Colon (tissue), 2 donors: ENCODE data around the gene FUT8.
"Not testable (repeated sequence)": the region's sequence is repeated elsewhere in the genome, so short reads cannot be mapped to it uniquely, and the experiment has no call there.

Source experiments
- FAIRE-seq: peaks from 2 replicates; lab custom pipeline; 2012; peaks lifted over from hg19 to GRCh38; lab: Jason Lieb, UNC
- donor health status: control.
- donor health status: control.

Gene FUT8

GRCh38 chr14:65453807-65454480 is 41.4 kb downstream of the FUT8 start:
- no peak for FAIRE-seq

DNA sequence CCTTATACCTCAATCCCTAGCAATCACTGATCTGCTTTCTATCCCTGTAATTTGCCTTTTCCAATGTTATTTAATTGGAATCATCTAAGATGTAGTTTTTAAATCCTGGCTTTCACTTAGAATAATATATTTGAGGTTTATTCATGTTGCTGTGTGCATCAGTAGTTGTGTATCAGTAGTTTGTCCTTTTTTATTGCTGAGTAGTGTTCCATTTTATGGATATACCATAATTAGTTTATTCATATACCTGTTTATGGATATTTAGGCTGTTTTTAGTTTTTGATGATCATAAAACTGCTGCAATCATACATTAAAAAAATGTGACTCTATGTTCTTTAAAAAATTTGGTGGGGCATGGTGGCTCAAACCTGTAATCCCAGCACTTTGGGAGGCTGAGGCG is 43.7 kb downstream of the FUT8 start:
- FAIRE-seq = no peak

- FAIRE-seq = no peak
These were observed 49.2 kb downstream of the FUT8 start for GRCh38 chr14:65461730-65462129.

DNA sequence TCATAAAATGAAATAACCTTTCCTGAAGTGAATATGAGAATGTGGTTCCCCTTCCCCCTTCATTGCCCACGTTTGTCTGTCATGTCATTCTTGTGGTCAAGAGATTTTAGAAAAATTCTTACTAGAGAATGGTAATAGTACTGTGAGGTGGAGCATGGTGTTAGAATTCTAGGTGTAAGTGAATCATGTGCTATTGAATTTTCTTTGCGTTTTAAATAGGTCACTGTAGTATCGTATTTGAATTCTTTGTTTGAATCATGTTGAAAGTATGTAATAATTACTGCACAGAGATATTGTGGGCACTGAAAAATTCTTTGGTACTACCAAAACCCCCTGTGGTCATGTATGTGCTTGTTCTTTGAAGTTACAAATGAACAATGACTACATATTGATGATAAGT is 49.9 kb downstream of the FUT8 start:
- FAIRE-seq = no peak

GRCh38 chr14:65465584-65465983 is 53.1 kb downstream of the FUT8 start:
- no peak for FAIRE-seq

- not testable (repeated sequence) for FAIRE-seq
These were observed 55.4 kb downstream of the FUT8 start for GRCh38 chr14:65467926-65468325.

GRCh38 chr14:65469903-65470302 is 57.4 kb downstream of the FUT8 start:
- no peak for FAIRE-seq

DNA sequence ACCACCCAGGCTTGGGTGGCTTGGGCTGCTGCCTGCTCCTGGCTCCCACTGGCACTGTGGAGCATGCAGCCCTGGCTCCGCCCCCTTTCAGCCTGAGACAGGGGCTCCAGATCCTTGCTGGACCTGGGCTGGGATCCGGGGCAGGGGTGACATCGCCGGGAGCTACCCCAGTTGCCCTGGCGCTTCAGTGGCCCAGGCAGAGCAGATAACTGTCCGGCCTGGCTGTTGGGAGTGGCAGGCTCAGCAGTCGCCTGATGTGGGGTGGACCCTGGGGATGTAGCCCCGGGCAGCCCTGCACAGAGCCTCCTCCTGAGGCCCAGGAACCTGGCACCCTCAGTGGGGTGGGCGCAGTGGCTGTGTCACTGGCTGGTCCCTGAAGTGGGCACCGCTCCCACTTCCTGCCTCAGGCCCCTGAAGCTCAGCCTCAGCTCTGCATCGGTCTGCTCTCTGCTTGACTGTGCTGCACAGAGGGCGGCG is 57.9 kb downstream of the FUT8 start:
- FAIRE-seq = no peak

DNA sequence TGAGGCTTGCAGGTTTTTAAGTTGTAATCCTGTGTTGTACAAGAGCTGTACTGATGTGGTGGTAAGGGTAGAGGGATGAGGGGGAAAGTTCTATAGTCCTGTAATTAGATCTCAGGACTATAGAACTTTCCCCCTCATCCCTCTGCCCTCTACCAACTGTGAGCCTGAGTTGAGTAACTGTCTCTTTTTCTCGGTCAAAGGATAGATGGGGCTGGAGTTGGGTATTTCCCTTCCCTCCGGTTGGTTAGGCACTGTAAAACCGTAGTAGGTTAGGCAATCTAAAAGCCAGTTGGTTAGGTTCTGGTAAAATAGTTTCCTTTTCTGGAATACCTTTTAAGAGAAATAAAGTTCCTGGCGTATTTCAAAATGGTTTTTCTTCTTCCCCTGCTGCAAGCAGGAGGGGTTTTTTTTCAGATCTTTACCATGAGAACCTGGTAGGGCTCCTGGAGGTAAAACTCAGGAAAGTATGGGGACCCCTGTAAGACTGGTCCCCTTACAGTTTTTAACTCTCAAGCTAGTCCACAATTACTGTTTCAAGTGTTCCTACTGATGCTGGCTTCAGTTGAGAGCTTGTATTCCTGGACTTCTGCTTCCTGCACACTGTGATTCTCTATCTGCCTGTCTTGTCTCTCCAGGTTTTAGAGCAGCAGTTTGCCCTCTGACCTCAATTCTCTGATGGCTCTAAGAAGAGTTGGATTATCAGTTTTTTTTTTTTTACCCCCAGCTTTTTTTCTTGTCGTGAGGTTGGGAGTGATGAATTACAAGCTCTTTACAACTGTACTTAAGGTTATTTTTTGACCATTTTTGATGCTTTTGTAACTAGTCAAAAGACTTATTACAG is 58.7 kb downstream of the FUT8 start:
- no peak for FAIRE-seq

DNA sequence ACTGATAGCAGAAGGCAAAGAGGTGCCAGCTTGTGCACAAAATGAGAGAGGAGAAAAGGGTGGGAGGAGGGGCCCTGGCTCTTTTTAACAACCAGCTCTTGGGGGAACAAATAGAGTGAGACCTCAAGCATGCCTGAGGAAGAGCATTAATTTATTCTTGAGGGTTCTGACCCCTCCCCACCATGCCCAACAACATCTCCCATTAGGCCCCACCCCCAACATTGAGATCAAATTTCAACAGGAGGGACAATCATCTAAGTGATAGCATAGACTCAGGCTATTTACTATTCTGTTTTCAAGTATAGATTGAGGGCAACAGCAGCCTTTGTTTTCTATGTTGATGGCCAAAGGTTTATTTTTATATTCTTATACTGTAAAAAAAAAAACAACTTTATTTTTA is 59.7 kb downstream of the FUT8 start:
- no peak for FAIRE-seq

DNA sequence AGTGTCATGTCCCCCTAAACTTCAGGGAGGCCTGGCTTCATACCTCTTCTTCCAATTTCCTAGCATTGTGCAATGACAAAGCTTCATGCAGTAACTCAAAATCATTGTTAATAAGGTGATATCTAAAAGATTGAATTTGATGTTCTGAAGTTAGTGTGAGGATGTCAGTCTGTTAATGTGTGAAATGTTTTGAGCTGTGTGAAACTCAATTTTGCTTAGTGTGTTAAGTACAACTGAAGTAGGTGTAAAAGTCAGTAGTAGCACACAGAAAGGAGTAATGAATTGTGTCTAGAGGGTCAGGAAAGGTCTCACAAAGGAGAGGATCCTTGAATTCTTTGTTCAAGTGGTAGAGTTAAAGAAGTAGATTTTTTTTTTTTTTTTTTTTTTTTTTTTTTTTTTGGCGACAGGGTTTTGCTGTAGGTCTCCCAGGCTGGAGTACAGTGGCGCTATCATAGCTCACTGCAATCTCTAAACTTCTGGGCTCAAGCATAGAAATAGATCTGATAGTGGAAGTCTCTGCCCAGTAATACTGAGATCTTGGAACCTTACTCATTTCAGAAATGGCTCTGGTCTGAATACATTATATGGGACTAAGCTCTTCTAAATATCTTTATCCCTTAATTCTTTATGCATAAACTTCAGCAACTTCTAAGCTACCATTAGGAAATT is 63.9 kb downstream of the FUT8 start:
- FAIRE-seq = no peak

GRCh38 chr14:65476942-65477318 is 64.4 kb downstream of the FUT8 start:
- no peak for FAIRE-seq

GRCh38 chr14:65478017-65478416 is 65.5 kb downstream of the FUT8 start:
- FAIRE-seq = no peak

- FAIRE-seq = peak; percentile 41
These were observed 66.1 kb downstream of the FUT8 start for GRCh38 chr14:65478596-65478995.

GRCh38 chr14:65479386-65479785 is 66.9 kb downstream of the FUT8 start:
- no peak for FAIRE-seq

DNA sequence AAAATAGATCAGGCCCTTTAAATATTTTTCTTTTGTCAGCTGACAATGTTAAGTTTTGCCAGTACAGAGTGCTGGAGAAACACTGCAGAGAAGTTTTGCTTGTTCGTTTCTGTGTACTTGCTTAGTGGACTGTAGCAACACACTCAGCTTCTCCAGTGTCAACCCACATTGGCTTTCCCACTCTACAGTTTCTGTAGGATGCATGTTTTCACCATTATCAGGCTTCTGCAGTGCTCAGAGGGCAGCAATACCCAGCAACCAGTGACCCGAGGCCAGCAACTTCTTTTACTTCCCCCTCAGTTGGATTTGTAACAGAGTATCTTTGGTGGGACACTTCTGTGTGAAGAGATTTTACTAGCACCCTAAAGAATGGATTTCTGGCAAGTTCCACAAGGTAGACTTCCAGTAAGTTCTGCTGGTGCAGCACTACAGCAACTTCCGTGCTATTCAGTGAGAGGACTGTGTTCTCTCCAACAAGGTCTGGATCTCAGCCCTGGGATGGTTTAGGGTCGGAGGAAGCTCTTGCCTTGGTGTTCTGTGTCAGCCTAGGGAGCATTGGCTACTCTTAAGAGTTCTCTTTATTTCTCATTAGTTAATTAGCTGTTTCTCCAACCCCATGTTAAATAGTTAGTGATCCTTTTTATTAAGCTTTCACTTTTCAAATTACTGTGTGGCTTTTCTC is 70.4 kb downstream of the FUT8 start:
- no peak for FAIRE-seq

- FAIRE-seq = no peak
These were observed 71.1 kb downstream of the FUT8 start for GRCh38 chr14:65483647-65484046.

GRCh38 chr14:65485516-65485915 is 73.0 kb downstream of the FUT8 start:
- no peak for FAIRE-seq

GRCh38 chr14:65486863-65487262 is 74.3 kb downstream of the FUT8 start:
- no peak for FAIRE-seq

- FAIRE-seq = no peak
These were observed 75.4 kb downstream of the FUT8 start for GRCh38 chr14:65487783-65488494.

DNA sequence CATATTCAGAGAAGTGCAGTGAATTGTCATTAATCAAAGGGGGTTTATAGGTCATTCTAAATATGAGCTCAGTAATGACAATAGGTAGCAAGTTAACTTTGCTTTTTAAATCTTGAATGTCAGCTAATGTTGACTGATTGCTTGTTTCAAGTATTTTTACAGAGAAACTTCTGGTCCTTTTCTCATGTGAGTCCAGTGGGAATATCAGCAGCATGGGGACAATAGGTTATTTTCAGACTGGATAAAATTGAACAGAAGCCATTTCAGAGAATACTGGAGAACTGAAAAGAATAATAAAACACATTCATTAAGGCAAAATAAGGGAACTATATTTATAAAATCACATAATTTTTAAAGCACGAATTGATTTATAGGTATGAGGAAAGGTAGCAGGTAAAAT is 78.7 kb downstream of the FUT8 start:
- no peak for FAIRE-seq

- FAIRE-seq = no peak
These were observed 79.7 kb downstream of the FUT8 start for GRCh38 chr14:65492266-65492665.
